Gastroesophageal sphincter (tissue), 3 donors: ENCODE data around the gene CACFD1.

Experiments
- CTCF ChIP-seq, 4 experiments: fragments of 200-600 bp in 2 of 4; fragments of 450-650 bp in 2 of 4; sonication (generic) in 1 of 4; IDR thresholded peaks; one replicate each; pipeline ENCODE4 v1.5.1; 2017 to 2019; ENCODE audit warnings: antibody characterized with exemption in 4 of 4, mild to moderate bottlenecking in 2 of 4, moderate library complexity in 2 of 4
- EP300 ChIP-seq: sonication (generic); formaldehyde crosslinking; IDR thresholded peaks from one replicate; pipeline ENCODE4 v1.6.1; 2017; ENCODE audit warnings: antibody characterized with exemption, mild to moderate bottlenecking
- POLR2A ChIP-seq, 2 donors: fragments of 450-650 bp; IDR thresholded peaks; one replicate each; pipeline ENCODE4 v1.6.1; 2017; ENCODE audit warnings: antibody characterized with exemption in 2 of 2, mild to moderate bottlenecking in 2 of 2, moderate library complexity in 1 of 2
- POLR2AphosphoS5 ChIP-seq: sonication (generic); formaldehyde crosslinking; IDR thresholded peaks from one replicate; pipeline ENCODE4 v1.6.1; 2017; ENCODE audit warnings: antibody characterized with exemption

- TF ChIP-seq EP300 (no peak), CTCF (IDR thresholded peaks at IDR 0.05) (no peak), POLR2AphosphoS5 (no peak), POLR2A (IDR thresholded peaks at IDR 0.05) (no peak)
Observed at GRCh38 chr9:133428617-133429101, 31.1 kb upstream of the CACFD1 start.
